GM10266 (cell line): Measurements from ENCODE around the gene SH2B2.

Experiments used
- DNase-seq: peaks from one replicate; pipeline ENCODE4 v3.0.0; 2012; ENCODE audit errors: extremely low spot score
- TF ChIP-seq, protein P1 (sequence below): IDR thresholded peaks from 2 replicates; pipeline ENCODE4 v1.5.1; 2012; ENCODE audit warnings: mild to moderate bottlenecking, low read depth; ENCODE audit not compliant: control insufficient read depth, insufficient read depth; ENCODE audit errors: missing control alignments

The SH2B2 gene

DNA sequence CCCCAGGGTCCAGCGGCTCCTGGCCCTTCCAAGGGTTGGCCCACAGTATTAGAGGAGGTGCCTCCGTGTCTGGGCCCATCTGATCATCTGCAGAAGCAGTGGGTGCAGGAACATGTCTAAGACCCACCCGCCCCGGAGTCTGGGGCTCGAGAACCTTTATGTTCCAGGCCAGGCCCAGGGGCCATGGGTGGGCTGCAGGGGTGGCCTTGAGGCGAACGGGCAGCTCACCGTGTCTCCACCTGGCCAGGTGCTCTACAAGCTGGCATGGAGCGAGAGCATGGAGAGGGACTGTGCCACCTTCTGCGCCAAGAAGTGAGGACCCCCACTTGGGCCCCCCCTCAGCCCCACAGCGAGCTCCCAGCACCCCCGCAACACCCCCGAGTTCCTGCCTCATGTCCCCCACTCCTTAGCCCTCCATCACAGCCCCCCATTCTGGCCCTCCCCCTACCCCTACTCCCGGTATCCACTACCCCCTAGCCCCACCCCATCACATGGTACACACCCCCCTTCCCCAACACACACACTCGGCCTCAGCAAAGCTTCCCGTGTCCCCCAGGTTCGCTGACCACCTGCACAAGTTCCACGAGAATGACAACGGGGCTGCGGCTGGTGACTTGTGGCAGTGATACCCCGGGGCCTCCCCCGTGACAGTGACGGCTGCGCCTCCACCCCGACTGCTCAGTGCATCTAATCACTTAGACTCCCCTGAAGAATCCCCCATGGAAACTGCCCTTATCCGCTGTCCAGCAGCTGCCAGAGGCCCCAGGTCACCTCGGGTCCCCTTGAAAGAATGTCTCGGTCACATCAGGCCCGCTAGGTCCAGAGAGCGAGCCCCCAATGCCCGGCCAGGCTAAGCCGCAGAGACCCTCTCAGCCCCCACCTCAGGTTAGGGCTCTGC, 4.0 kb upstream of the SH2B2 start:
- TF ChIP-seq, protein P1, sequence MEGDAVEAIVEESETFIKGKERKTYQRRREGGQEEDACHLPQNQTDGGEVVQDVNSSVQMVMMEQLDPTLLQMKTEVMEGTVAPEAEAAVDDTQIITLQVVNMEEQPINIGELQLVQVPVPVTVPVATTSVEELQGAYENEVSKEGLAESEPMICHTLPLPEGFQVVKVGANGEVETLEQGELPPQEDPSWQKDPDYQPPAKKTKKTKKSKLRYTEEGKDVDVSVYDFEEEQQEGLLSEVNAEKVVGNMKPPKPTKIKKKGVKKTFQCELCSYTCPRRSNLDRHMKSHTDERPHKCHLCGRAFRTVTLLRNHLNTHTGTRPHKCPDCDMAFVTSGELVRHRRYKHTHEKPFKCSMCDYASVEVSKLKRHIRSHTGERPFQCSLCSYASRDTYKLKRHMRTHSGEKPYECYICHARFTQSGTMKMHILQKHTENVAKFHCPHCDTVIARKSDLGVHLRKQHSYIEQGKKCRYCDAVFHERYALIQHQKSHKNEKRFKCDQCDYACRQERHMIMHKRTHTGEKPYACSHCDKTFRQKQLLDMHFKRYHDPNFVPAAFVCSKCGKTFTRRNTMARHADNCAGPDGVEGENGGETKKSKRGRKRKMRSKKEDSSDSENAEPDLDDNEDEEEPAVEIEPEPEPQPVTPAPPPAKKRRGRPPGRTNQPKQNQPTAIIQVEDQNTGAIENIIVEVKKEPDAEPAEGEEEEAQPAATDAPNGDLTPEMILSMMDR, result no peak
- no peak for DNase-seq

DNA sequence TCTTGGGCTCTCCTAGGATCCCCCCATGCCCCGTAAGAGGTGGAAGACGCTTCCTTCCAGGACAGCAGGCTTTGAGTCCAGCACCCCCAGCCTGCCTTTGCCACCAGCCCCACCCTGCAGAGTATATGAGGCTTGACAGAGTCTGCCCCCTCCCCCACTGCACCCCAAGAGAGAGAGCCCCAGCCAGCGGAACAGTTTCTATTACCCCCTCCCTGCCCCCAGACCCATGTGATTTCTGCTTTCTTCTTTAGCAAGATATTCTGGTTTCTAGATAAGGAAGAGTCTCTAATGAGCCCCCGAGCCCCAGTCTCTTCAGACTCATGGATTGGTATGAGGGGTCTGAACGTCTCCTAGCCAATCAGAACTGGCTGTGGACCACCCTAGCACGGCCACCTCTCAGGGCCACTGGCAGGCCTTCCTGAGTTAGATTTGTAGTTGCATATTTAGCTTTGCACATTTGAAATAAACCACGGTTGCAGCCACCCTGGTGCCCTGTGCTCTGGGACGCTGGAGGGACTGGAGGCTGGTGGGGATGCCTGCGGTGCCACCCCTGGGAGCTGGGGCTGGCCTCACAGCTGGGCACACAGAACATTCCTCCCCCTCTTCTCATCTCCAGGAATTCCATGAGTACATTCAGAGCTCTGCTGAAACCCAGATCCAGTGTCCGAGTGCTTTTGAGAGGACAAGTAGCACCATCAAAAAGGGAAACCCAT, 3.0 kb upstream of the SH2B2 start:
- no peak for DNase-seq
- TF ChIP-seq, protein P1, result no peak

DNA sequence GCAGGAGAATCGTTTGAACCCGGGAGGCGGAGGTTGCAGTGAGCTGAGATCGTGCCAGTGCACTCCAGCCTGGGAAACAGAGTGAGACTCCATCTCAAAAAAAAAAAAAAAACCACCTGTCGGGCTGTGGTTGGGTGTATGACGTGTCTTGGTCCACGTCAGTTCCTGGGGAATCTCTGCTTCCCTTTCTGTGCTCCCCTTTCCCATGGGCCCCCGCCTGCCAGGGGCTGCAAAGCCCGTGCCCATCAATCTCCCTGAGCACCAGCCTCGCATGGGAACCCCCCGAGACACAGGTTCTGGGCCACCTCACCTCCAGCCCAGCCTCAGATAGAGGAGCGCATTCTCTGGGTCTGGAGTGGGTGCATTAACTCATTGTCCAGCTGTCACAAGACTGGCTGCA, 2.3 kb upstream of the SH2B2 start:
- no peak for DNase-seq
- TF ChIP-seq, protein P1, result no peak

DNA sequence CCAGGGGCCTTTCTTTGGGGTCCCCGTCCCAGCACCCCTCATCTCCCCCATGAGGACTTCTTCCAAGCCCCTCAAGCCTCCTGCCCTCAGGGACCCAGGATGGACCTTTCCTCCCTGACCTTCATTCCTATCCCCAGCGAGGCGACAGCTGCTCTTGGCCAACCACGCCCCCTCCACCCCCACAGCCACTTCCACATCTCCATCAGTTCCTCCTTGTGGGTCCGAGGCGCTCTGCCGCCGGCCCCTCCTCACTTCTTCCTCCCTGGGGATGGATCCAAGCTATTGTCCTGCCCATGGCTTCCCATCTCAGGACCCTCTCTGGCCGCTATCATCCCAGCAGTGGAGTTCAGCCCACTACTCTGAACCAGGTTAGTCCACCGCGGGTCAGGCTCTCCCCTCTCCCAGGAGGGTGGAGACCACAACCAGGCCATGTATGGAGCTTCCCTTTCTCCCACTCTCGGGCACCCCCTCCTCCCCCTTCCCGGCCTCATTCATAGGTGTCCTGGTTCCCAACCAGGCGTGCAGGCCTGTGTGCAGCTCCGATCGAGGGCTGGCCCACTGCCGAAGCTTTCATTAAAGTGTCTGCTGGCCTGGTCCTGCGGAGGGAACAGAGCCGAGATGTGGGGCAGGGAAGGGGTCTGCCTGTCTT, 1.7 kb upstream of the SH2B2 start:
- DNase-seq, result no peak
- TF ChIP-seq, protein P1, result no peak

DNA sequence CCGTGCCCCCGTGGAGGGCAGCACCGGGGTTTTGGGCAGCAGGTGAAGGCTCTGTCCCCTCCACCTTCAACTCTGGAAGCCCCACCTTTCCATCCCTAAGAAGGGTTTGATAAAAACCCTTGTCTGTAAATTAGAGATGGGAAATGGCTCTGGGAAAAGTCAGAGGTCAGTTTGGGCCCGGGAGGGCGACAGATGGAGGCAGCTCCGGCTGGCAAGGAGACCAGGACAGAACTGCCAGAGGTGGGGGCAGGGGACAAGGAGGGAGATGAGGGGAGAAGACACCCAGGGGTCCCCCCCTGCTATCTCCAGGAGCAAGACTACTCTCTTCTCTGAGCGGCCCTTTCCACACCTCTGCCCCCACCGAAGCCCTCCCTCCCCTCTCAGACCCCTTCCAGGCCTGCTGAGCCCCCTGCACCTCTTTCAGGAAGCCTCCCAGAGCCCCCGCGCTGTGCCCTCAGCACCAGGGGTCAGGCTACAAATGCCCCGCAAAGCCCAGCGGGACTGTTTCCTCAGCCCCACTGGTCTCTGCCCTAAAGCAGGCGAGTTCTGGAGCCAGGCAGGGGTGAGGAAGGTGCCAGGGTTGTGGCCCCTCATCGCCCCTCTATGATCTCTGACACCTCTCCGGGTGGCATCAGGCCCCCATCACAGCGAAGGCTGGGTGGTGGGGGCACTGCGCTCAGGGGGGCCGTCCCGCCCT, 980 bp upstream of the SH2B2 start:
- DNase-seq, result no peak
- TF ChIP-seq, protein P1, result no peak

DNA sequence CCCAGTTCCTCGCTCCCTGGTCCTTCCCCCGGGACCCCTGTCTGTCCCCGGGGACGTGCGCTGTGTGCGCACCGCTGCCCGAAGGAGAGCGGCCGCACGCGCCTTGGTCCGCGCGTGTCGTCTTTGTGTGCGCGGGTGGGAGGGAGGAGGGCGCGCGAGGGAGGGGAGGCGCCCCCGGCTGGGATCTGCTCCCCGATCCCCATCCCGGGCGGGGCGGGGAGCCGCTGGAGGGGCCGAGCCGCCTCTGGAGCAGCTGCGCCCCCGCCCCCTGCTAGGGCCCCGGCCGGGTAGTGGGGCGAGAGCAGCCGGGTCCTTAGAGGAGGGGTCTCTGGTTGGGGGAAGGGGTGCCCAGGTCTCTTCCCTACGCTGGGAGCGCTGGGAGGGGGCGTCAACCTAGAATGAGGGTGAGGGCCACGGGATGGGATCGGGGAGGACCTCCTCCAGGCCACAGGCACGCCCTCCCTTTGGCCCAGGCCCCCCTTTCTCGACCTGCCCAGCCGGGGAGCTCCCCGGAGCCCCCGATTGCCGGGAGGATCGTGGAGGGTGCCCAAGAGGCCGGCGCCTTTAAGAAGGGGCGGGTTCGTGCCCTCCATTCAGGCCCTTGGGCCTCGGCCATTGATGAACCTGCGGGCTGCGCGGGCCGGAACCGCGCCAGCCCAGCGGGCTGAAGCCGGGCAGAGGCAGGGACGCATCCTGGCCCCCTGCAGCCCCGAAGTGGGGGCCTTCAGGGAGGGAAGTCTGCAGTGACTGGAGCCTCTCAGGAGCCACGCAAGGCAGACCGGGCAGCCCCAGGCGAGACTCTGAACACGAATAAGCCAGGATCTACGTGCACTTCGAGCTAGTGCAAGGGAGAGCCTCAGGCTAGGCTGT, 678 bp downstream of the SH2B2 start:
- no peak for DNase-seq
- TF ChIP-seq, protein P1, result no peak
